T-cell (primary cell): ENCODE results near the gene NSDHL. TPM values are rescaled to one million over a fixed set of nuclear protein-coding genes. Genes with fewer than 3 reads are reported as not detected.

Experiments used
- ATAC-seq, 4 experiments: fragments of 200-7000 bp in 3 of 4; fragments of 150-1000 bp in 1 of 4; cut with Tn5 transposase; replicated peaks in 1 of 4; 1 replicate in 3 of 4; 2 replicates in 1 of 4; pipeline ENCODE4 v1.10.0; 2021; ENCODE audit warnings: moderate library complexity in 3 of 4, mild to moderate bottlenecking in 2 of 4, moderate number of reproducible peaks in 1 of 4
- CTCF ChIA-PET, 2 donors: fragments of 300-600 bp; sonication (Branson Sonifier 250); formaldehyde crosslinking; loops; one replicate each; lab custom pipeline; 2022; ENCODE audit warnings: antibody characterized with exemption in 2 of 2; lab: Charles Lee
- POLR2A ChIA-PET, 2 donors: fragments of 300-600 bp; sonication (Branson Sonifier 250); formaldehyde crosslinking; loops; one replicate each; lab custom pipeline; 2022; ENCODE audit warnings: antibody characterized with exemption in 2 of 2; lab: Charles Lee
- DNase-seq, 35 experiments: peaks; one replicate each; pipeline versions ENCODE4 v3.0.0 to v3.0.0-alpha.2; 2013 to 2023
- H3K27ac ChIP-seq: one replicate; pipeline ENCODE4 v1.5.1; 2013; ENCODE audit warnings: low read length
- H3K27me3 ChIP-seq, 2 experiments: replicated peaks in 1 of 2; 1 replicate in 1 of 2; 2 replicates in 1 of 2; pipeline versions ENCODE4 v1.6.1 to v1.7.0; 2013; ENCODE audit warnings: low read length in 1 of 2, mixed read lengths in 1 of 2; ENCODE audit not compliant: control insufficient read depth in 2 of 2, insufficient read depth in 2 of 2; ENCODE audit errors: extremely low read depth in 1 of 2
- H3K36me3 ChIP-seq, 2 donors: 1 replicate in 1 of 2; 2 replicates in 1 of 2; pipeline versions ENCODE4 v1.6.1 to v1.7.0; 2013; ENCODE audit warnings: low read length in 1 of 2; ENCODE audit not compliant: control insufficient read depth in 2 of 2, insufficient read depth in 1 of 2; ENCODE audit errors: extremely low read depth in 1 of 2
- H3K4me1 ChIP-seq, 2 experiments: 1 replicate in 1 of 2; 2 replicates in 1 of 2; pipeline versions ENCODE4 v1.6.1 to v1.7.0; 2013; ENCODE audit warnings: low read length in 2 of 2, mixed read lengths in 1 of 2; ENCODE audit not compliant: insufficient read depth in 2 of 2, control insufficient read depth in 1 of 2; ENCODE audit errors: extremely low read depth in 1 of 2
- H3K4me3 ChIP-seq, 2 donors: 1 replicate in 1 of 2; 2 replicates in 1 of 2; pipeline versions ENCODE4 v1.5.1 to v1.7.0; 2013; ENCODE audit warnings: mild to moderate bottlenecking in 2 of 2, low read length in 1 of 2, moderate library complexity in 1 of 2; ENCODE audit not compliant: control insufficient read depth in 1 of 2; ENCODE audit errors: extremely low read depth in 1 of 2
- H3K9me3 ChIP-seq: 2 replicates; pipeline ENCODE4 v1.7.0; 2013
- H3K27ac Mint-ChIP-seq, 2 donors: one replicate each; pipeline ENCODE4 v1.8.0; 2020 to 2021; ENCODE audit warnings: mild to moderate bottlenecking in 2 of 2, mixed read lengths in 2 of 2
- H3K27me3 Mint-ChIP-seq, 2 donors: one replicate each; pipeline ENCODE4 v1.8.0; 2021 to 2022; ENCODE audit warnings: mixed read lengths in 2 of 2
- H3K36me3 Mint-ChIP-seq: one replicate; pipeline ENCODE4 v1.8.0; 2021; ENCODE audit warnings: mixed read lengths
- H3K4me1 Mint-ChIP-seq, 3 donors: one replicate each; pipeline ENCODE4 v1.8.0; 2020 to 2022; ENCODE audit warnings: mixed read lengths in 3 of 3, mild to moderate bottlenecking in 1 of 3
- H3K4me3 Mint-ChIP-seq, 3 donors: one replicate each; pipeline ENCODE4 v1.8.0; 2020 to 2022; ENCODE audit warnings: mild to moderate bottlenecking in 3 of 3, mixed read lengths in 3 of 3, moderate library complexity in 3 of 3
- H3K9me3 Mint-ChIP-seq, 3 donors: one replicate each; pipeline ENCODE4 v1.8.0; 2020 to 2022; ENCODE audit warnings: mixed read lengths in 3 of 3
- WGBS: methylation state at CpG from one replicate; pipeline ENCODE4 v1.1.5; 2013; ENCODE audit warnings: missing lambda C conversion rate; ENCODE audit not compliant: insufficient coverage; 5-methylcytosine and 5-hydroxymethylcytosine counted together
- total RNA-seq, 35 experiments: library from RNA in 6 of 35; stranded (reverse) in 6 of 35; fragments of 120-200 nt in 1 of 35; gene quantifications; one replicate each; pipeline versions ENCODE4 v1.2.1 to v1.2.4 and lab custom pipeline; 2013 to 2026

The NSDHL gene
- total RNA-seq, 5 donors from 2014 or later (not counting 1 experiment from before 2014, with no cell fraction given), result 3.1 to 8.1 (median 7.1) TPM

GRCh38 chrX:152912641-152913040 lies 81.8 kb downstream of the NSDHL start:
- Mint-ChIP-seq H3K27ac (no peak overlapping the region), H3K27me3 (peaks cover 0 to 5% of the 10 kb centered on the region in 2 donors), H3K36me3 (no peaks in the 10 kb centered on the region), H3K4me3 (no peak overlapping the region), H3K9me3 (no peaks in the 10 kb centered on the region), H3K4me1 (no peaks in the 10 kb centered on the region)
- ChIA-PET POLR2A (no interaction called here), CTCF (no interaction called here)
- H3K4me3 ChIP-seq, result no peak overlapping the region
- H3K36me3 ChIP-seq, result no peaks in the 10 kb centered on the region
- no peaks in the 10 kb centered on the region for H3K27me3 ChIP-seq
- DNase-seq (no peak), ATAC-seq (no peak)
- 100% methylated on average over 1 of the region's 7 CpGs for WGBS
- H3K4me1 ChIP-seq, result no peaks in the 10 kb centered on the region
- no peaks in the 10 kb centered on the region for H3K9me3 ChIP-seq
- H3K27ac ChIP-seq, result no peak overlapping the region

DNA sequence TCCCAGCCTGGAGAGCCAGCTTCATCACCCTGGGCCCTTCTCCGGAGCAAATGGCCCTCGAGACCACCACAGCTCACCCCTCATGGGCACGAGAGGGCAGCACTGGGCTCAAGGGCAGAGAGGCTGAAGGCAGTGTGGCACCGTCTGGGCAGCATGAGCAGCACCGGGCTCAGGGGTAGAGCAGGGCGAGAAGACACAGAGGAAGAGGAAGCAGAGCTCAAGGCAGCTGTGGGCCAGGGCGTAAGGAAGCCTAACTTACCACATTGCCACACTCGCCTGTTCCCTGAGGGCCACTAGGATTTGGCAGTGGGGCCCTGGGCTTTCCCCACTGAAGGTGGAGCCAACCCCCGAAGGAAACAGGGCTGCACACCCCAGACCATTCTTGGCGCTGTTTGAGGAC lies 82.5 kb downstream of the NSDHL start:
- H3K36me3 Mint-ChIP-seq, result no peaks in the 10 kb centered on the region
- H3K9me3 Mint-ChIP-seq, result no peaks in the 10 kb centered on the region
- H3K9me3 ChIP-seq, result no peaks in the 10 kb centered on the region
- no peak overlapping the region for H3K4me3 ChIP-seq
- H3K27me3 Mint-ChIP-seq, result peaks cover 0 to 5% of the 10 kb centered on the region in 2 donors
- ATAC-seq (no peak), DNase-seq (no peak)
- H3K4me1 Mint-ChIP-seq, result no peaks in the 10 kb centered on the region
- H3K27me3 ChIP-seq, result no peaks in the 10 kb centered on the region
- ChIA-PET CTCF (no interaction called here), POLR2A (no interaction called here)
- H3K27ac ChIP-seq, result no peak overlapping the region
- no peaks in the 10 kb centered on the region for H3K36me3 ChIP-seq
- H3K27ac Mint-ChIP-seq, result no peak overlapping the region
- WGBS, result 11% methylated on average over 3 of the region's 10 CpGs
- no peaks in the 10 kb centered on the region for H3K4me1 ChIP-seq
- no peak overlapping the region for H3K4me3 Mint-ChIP-seq

- Histone ChIP-seq H3K27me3 (no peaks in the 10 kb centered on the region), H3K4me1 (no peaks in the 10 kb centered on the region), H3K4me3 (no peak overlapping the region), H3K9me3 (no peaks in the 10 kb centered on the region), H3K36me3 (no peaks in the 10 kb centered on the region), H3K27ac (no peak overlapping the region)
- ATAC-seq (no peak), DNase-seq (no peak)
- ChIA-PET CTCF (no interaction called here), POLR2A (no interaction called here)
- peaks cover 0 to 5% of the 10 kb centered on the region in 2 donors for H3K27me3 Mint-ChIP-seq
- no peak overlapping the region for H3K4me3 Mint-ChIP-seq
- no peaks in the 10 kb centered on the region for H3K36me3 Mint-ChIP-seq
- 100% methylated on average over 2 of the region's 6 CpGs for WGBS
- no peaks in the 10 kb centered on the region for H3K4me1 Mint-ChIP-seq
- no peaks in the 10 kb centered on the region for H3K9me3 Mint-ChIP-seq
- H3K27ac Mint-ChIP-seq, result no peak overlapping the region
Measured at GRCh38 chrX:152913910-152914309, 83.0 kb downstream of the NSDHL start.

DNA sequence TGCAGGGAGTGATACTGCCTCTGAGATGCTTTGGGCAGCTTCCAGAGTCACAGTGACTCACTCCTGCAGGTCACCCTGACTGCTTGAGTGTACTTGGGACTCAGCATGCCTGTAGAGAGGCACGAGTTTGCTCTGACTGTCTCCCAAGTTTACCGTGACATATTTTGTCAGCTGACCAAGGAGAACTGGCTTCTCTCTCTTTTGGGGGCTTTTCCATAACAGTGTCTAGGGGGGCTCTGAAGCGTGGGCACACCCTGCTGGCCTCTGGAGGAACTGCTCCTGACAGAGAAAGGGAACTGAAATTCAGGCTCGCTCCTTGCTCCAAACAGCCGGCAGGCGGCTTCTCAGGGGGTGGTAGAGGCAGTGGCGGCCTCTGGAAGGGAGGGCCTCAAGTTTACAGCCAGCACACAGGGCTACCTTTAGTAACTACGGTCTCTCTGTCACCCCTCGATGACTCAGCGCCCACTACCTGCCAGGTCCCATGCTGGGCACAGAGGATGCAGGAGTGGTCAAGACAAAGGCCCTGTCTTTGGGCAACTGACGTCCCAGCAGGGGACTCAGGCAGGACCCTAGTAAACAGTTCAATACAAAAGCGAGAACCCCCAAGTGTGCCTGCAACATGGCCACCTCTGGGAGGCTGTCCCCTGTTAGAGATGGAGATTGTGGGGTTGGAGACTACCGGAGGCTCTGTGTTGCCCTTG lies 84.8 kb downstream of the NSDHL start:
- Mint-ChIP-seq H3K4me1 (no peaks in the 10 kb centered on the region), H3K36me3 (no peaks in the 10 kb centered on the region), H3K4me3 (no peak overlapping the region), H3K27me3 (peaks cover 0 to 5% of the 10 kb centered on the region in 2 donors), H3K9me3 (no peaks in the 10 kb centered on the region), H3K27ac (no peak overlapping the region)
- DNase-seq (peak in 5 of 35 experiments; percentile 1 to 14 (median 5)), ATAC-seq (peak in 1 of 4 experiments; percentile 46)
- ChIA-PET POLR2A (no interaction called here), CTCF (no interaction called here)
- Histone ChIP-seq H3K4me3 (no peak overlapping the region), H3K36me3 (no peaks in the 10 kb centered on the region), H3K9me3 (no peaks in the 10 kb centered on the region), H3K27ac (no peak overlapping the region), H3K27me3 (no peaks in the 10 kb centered on the region), H3K4me1 (no peaks in the 10 kb centered on the region)
- WGBS, result no CpG with 5 or more reads among the region's 13 CpGs

GRCh38 chrX:152917656-152918579 lies 87.1 kb downstream of the NSDHL start:
- no peaks in the 10 kb centered on the region for H3K9me3 ChIP-seq
- H3K36me3 ChIP-seq, result no peaks in the 10 kb centered on the region
- Mint-ChIP-seq H3K4me1 (peaks cover 0 to 4% (median 3%) of the 10 kb centered on the region in 3 donors), H3K4me3 (no peak overlapping the region), H3K27me3 (peaks cover 0 to 5% of the 10 kb centered on the region in 2 donors), H3K9me3 (no peaks in the 10 kb centered on the region), H3K27ac (no peak overlapping the region), H3K36me3 (no peaks in the 10 kb centered on the region)
- no peak overlapping the region for H3K4me3 ChIP-seq
- DNase-seq, result no peak
- H3K27ac ChIP-seq, result no peak overlapping the region
- no peaks in the 10 kb centered on the region for H3K27me3 ChIP-seq
- H3K4me1 ChIP-seq, result peaks cover 0 to 7% of the 10 kb centered on the region in 2 experiments
- CTCF ChIA-PET, result no interaction called here
- WGBS, result 70% methylated on average over 8 of the region's 21 CpGs
- ATAC-seq, result no peak
- POLR2A ChIA-PET, result no interaction called here

DNA sequence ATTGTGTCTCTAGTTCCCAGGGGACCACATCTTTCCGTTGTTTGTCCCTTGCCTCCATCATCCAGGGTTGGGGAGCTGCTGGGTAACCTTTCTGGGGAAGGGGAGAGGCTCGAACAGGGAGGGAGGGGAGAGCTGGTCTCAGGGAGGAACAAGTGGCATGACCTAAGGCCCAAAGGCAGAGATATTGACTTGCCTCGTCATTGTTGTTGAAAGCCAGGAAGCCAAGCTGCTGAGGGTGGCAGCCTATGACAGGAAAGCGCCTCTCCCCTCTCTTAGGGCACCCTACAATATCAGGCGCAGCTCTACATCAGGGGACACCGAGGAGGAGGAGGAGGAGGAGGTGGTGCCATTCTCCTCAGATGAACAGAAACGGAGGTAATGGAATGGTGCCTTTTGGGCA lies 87.8 kb downstream of the NSDHL start:
- Histone ChIP-seq H3K36me3 (no peaks in the 10 kb centered on the region), H3K27me3 (no peaks in the 10 kb centered on the region), H3K27ac (no peak overlapping the region), H3K9me3 (no peaks in the 10 kb centered on the region), H3K4me1 (peaks cover 0 to 8% of the 10 kb centered on the region in 2 experiments), H3K4me3 (no peak overlapping the region)
- no peak for DNase-seq
- Mint-ChIP-seq H3K27me3 (peaks cover 0 to 5% of the 10 kb centered on the region in 2 donors), H3K9me3 (no peaks in the 10 kb centered on the region), H3K4me3 (no peak overlapping the region), H3K4me1 (peaks cover 4 to 11% (median 8%) of the 10 kb centered on the region in 3 donors), H3K36me3 (no peaks in the 10 kb centered on the region), H3K27ac (no peak overlapping the region)
- ATAC-seq, result no peak
- ChIA-PET CTCF (no interaction called here), POLR2A (no interaction called here)
- 29% methylated on average over 1 of the region's 7 CpGs for WGBS
